IPS-18a (cell line): Measurements from ENCODE around the gene LY6G6D.

Experiments
- H3K27ac ChIP-seq: one replicate; pipeline ENCODE4 v1.5.1; 2013; ENCODE audit warnings: low read length
- H3K27me3 ChIP-seq: one replicate; pipeline ENCODE4 v1.6.1; 2013; ENCODE audit warnings: mild to moderate bottlenecking, low read length; ENCODE audit not compliant: control insufficient read depth, insufficient read depth
- H3K36me3 ChIP-seq: one replicate; pipeline ENCODE4 v1.6.1; 2013; ENCODE audit warnings: low read depth, low read length; ENCODE audit not compliant: control insufficient read depth
- H3K4me1 ChIP-seq: one replicate; pipeline ENCODE4 v1.6.1; 2013; ENCODE audit warnings: low read depth, low read length; ENCODE audit not compliant: control insufficient read depth
- H3K4me3 ChIP-seq: one replicate; pipeline ENCODE4 v1.5.1; 2013; ENCODE audit warnings: low read length
- H3K9ac ChIP-seq: one replicate; pipeline ENCODE4 v1.6.1; 2013; ENCODE audit warnings: mild to moderate bottlenecking, low read length, moderate library complexity
- H3K9me3 ChIP-seq: one replicate; pipeline ENCODE4 v1.6.1; 2013; ENCODE audit warnings: low read depth, low read length; ENCODE audit not compliant: control insufficient read depth

Gene LY6G6D

DNA sequence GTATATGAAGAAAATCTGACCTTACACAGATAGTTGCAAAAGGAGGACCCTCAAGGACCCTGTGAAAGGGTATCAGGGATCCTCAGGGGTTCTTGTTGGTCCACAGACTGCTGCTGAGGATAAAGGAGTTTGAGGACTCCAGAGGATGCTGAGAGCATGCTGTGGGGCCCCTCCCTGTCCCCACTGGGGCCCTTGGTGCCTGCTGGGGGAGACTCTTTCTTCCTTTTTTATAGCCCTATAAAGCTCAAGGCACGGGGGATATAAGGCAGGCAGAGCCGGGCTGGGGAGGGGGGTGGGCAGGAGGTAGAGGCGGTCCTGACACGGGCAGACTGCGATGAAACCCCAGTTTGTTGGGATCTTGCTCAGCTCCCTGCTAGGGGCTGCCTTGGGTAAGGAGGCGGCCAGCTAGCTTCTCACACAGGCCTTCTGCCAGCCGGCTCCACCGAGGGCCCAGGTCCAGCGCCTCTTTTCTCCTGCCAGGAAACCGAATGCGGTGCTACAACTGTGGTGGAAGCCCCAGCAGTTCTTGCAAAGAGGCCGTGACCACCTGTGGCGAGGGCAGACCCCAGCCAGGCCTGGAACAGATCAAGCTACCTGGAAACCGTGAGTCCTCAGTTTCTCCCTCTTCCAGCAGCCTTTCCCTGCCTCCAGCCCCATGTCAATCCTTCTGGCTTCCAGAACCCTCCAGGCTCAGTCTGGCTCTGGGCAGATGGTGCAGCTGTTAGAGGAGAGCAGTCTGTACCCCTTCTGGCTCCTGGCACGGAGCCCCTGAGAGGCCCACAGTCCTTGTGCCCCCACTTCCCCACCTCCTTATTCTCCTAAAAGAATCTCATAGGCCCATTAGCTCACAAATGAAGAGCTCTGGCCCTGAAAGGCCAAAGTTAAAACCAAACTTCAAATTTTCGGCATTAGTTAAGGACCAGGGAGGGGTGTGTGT lies at the start of gene LY6G6D:
Gene LY6G6D (plus strand): TSS at position 327 of the 937 bp plus-strand sequence. CDS start 8 bp downstream, at position 335.
- Histone ChIP-seq H3K36me3 (no peaks in the 10 kb centered on the region), H3K9ac (peak within 1 kb of the TSS; percentile 9), H3K27ac (no peak within 1 kb of the TSS), H3K9me3 (no peaks in the 10 kb centered on the region), H3K4me1 (peaks cover 38% of the 10 kb centered on the region), H3K27me3 (no peaks in the 10 kb centered on the region), H3K4me3 (peak within 1 kb of the TSS; percentile 21)

DNA sequence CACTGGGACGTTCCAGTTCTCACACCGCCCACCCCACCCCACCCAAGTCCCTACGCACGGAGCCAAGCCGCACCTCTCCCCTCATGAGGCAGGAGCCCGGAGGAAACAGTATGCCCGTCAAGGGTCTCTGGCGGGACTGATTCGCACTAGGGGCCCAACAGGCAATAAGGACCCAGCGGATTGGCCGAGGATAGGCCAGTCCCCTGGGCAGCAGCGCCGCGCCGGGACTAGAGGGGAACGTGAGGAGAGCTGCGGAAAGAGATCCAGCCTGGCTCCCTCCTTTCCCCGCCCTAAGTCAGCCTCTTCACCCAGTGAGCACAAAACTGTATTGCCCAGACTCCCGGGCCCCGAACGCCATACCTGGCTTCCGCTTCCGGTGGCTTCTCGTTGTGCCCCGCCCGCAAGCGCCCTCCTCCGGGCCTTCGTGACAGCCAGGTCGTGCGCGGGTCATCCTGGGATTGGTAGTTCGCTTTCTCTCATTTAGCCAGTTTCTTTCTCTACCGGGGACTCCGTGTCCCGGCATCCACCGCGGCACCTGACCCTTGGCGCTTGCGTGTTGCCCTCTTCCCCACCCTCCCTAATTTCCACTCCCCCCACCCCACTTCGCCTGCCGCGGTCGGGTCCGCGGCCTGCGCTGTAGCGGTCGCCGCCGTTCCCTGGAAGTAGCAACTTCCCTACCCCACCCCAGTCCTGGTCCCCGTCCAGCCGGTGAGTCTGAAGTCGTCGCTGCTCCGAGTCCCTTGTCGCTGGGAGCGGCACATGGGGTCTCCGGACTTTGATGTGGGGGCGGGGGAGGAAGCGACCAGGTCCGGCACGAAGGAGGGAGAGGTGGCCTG lies 49.4 kb upstream of the LY6G6D start, which contains the start of gene CSNK2B:
Gene CSNK2B (plus strand): TSS at position 580 of the 836 bp plus-strand sequence. CDS start 752 bp downstream, outside the sequence.
- Histone ChIP-seq H3K4me1 (peaks cover 6% of the 10 kb centered on the region), H3K9me3 (no peaks in the 10 kb centered on the region), H3K4me3 (peak within 1 kb of the TSS; percentile 84), H3K27ac (peak within 1 kb of the TSS; percentile 87), H3K9ac (peak within 1 kb of the TSS; percentile 92), H3K36me3 (peaks cover 51% of the 10 kb centered on the region), H3K27me3 (no peaks in the 10 kb centered on the region)

DNA sequence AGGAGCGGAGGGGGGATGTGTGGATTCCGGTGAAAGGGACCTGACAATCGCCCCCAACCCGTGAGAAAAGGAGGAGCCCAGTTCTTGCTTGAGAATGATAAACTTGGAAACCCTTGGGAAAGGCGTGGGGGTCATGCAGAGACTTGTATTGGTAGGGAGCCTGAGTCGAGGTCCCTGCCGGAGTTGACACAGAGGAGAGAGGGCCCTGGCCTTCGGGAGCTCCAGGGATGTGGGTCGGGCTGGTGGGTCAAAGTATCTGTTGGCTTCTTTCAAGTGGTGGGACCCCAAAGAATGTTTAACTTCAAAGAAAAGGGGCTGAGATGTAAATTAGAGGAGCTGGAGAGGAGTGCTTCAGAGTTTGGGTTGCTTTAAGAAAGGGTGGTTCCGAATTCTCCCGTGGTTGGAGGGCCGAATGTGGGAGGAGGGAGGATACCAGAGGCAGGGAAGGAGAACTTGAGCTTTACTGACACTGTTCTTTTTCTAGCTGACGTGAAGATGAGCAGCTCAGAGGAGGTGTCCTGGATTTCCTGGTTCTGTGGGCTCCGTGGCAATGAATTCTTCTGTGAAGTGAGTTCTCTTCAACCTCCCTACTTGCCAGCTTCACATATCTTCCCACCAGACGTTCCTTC lies 48.7 kb upstream of the LY6G6D start:
- Histone ChIP-seq H3K27ac (peak overlapping the region; percentile 22), H3K9ac (peak overlapping the region; percentile 74), H3K9me3 (no peaks in the 10 kb centered on the region), H3K36me3 (peaks cover 58% of the 10 kb centered on the region), H3K4me3 (peak overlapping the region; percentile 84), H3K4me1 (peaks cover 3% of the 10 kb centered on the region), H3K27me3 (no peaks in the 10 kb centered on the region)

DNA sequence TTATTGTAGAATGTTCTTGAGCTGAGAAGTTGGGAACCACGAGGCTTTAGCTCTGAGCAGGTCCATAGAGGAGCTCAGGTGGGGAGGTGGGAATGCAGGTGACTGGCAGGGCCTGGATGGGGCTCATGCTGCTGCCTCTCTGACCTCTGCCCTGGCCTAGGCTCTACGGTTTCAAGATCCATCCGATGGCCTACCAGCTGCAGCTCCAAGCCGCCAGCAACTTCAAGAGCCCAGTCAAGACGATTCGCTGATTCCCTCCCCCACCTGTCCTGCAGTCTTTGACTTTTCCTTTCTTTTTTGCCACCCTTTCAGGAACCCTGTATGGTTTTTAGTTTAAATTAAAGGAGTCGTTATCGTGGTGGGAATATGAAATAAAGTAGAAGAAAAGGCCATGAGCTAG lies 45.5 kb upstream of the LY6G6D start, which contains the start of gene LY6G5B:
Gene LY6G5B (plus strand): TSS at position 301 of the 400 bp plus-strand sequence. CDS start 975 bp downstream, outside the sequence.
- H3K36me3 ChIP-seq, result peaks cover 56% of the 10 kb centered on the region
- H3K27ac ChIP-seq, result no peak within 1 kb of the TSS
- H3K27me3 ChIP-seq, result no peaks in the 10 kb centered on the region
- no peak within 1 kb of the TSS for H3K9ac ChIP-seq
- H3K9me3 ChIP-seq, result no peaks in the 10 kb centered on the region
- H3K4me1 ChIP-seq, result no peaks in the 10 kb centered on the region
- no peak within 1 kb of the TSS for H3K4me3 ChIP-seq

- peaks cover 14% of the 10 kb centered on the region for H3K27me3 ChIP-seq
- peaks cover 9% of the 10 kb centered on the region for H3K36me3 ChIP-seq
- H3K9me3 ChIP-seq, result no peaks in the 10 kb centered on the region
- H3K27ac ChIP-seq, result no peak overlapping the region
- no peak overlapping the region for H3K9ac ChIP-seq
- no peaks in the 10 kb centered on the region for H3K4me1 ChIP-seq
- no peak overlapping the region for H3K4me3 ChIP-seq
Measured at GRCh38 chr6:31676322-31676903, 38.7 kb upstream of the LY6G6D start.

DNA sequence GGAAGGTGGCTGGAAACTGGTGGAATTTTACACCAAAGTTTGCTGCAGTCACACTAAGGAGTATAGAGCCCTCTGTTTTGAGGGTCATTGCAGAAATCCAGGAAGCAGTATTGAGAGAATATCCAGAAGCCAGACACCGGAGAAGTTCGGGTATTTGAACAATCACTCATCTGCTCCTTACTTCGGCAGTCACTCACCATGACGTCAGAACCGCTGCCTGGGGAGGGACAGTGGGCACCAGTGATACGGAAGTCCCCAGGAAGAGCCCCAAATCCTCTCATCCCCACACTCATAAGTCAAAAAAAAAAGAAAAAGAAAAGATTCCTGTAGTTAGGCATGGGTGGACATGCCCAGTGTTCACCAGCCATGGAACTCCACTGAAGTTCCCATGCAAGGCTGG lies 38.2 kb upstream of the LY6G6D start:
- H3K9me3 ChIP-seq, result no peaks in the 10 kb centered on the region
- no peak overlapping the region for H3K27ac ChIP-seq
- H3K4me3 ChIP-seq, result no peak overlapping the region
- H3K27me3 ChIP-seq, result peaks cover 18% of the 10 kb centered on the region
- no peak overlapping the region for H3K9ac ChIP-seq
- H3K36me3 ChIP-seq, result peaks cover 4% of the 10 kb centered on the region
- no peaks in the 10 kb centered on the region for H3K4me1 ChIP-seq

DNA sequence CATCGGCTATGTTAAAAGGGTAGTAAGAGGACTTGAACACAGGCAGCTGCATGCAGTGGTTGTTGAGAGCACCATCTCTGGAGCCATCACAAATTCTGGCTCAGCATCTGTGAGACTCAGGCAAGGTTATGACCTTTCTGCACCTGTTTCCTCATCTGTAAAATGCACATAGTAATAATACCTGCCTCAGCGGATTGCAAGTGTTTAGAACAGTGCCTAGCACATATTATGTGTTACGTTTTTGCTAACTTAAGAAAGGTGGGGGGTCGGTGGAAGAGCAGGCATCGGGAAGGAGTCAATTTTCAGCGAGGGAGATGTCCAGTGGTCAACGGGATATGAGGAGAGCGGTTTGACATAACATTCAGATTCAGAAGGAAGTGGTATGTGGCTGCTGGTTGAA lies 37.2 kb upstream of the LY6G6D start:
- Histone ChIP-seq H3K27ac (no peak overlapping the region), H3K4me3 (no peak overlapping the region), H3K36me3 (no peaks in the 10 kb centered on the region), H3K9ac (no peak overlapping the region), H3K27me3 (peaks cover 29% of the 10 kb centered on the region), H3K4me1 (no peaks in the 10 kb centered on the region), H3K9me3 (no peaks in the 10 kb centered on the region)

GRCh38 chr6:31680226-31681134 lies 34.7 kb upstream of the LY6G6D start, which contains the start of gene LY6G5C:
TSS of gene LY6G5C (minus strand) at chr6:31681067. CDS start at chr6:31680373, 694 bp downstream.
- Histone ChIP-seq H3K27ac (no peak within 1 kb of the TSS), H3K9me3 (no peaks in the 10 kb centered on the region), H3K36me3 (no peaks in the 10 kb centered on the region), H3K4me3 (peak within 1 kb of the TSS; percentile 65), H3K4me1 (peaks cover 5% of the 10 kb centered on the region), H3K9ac (no peak within 1 kb of the TSS), H3K27me3 (peaks cover 29% of the 10 kb centered on the region)

- Histone ChIP-seq H3K27ac (no peak overlapping the region), H3K36me3 (no peaks in the 10 kb centered on the region), H3K27me3 (peaks cover 29% of the 10 kb centered on the region), H3K4me3 (peak overlapping the region; percentile 65), H3K9ac (no peak overlapping the region), H3K9me3 (no peaks in the 10 kb centered on the region), H3K4me1 (peaks cover 5% of the 10 kb centered on the region)
Measured at GRCh38 chr6:31681135-31681671, 33.9 kb upstream of the LY6G6D start.

DNA sequence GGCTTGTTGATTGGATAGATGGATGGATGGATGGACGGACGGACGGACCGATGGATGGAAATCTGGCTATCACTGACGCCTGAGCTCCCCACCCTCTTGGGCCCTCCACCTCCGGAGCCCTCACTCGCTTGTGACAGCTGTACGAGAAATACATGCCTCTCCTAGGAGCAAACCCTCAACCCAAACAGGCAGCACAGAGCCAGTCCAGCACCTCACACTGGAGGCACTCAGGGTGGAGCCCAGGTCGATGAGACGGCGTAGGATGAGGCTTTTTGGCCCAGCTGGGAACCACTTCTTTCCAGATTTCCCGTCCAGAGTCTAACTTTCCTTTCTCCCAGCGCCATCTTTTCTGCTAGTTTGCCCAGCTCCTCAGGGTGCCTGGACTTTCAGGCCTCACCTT lies 31.6 kb upstream of the LY6G6D start:
- H3K4me1 ChIP-seq, result peaks cover 5% of the 10 kb centered on the region
- H3K4me3 ChIP-seq, result peak overlapping the region; percentile 70
- no peaks in the 10 kb centered on the region for H3K9me3 ChIP-seq
- H3K9ac ChIP-seq, result peak overlapping the region; percentile 2
- H3K27me3 ChIP-seq, result peaks cover 22% of the 10 kb centered on the region
- H3K36me3 ChIP-seq, result no peaks in the 10 kb centered on the region
- no peak overlapping the region for H3K27ac ChIP-seq
